ENCODE data around the gene FIP1L1. TPM values are rescaled to one million over a fixed set of nuclear protein-coding genes. Genes with fewer than 3 reads are reported as not detected.

The FIP1L1 gene
- total and polyA plus RNA-seq, 2 donors (not counting 3 experiments of a cell fraction or from before 2014, with no cell fraction given), result 18.9 to 51.9 TPM

DNA sequence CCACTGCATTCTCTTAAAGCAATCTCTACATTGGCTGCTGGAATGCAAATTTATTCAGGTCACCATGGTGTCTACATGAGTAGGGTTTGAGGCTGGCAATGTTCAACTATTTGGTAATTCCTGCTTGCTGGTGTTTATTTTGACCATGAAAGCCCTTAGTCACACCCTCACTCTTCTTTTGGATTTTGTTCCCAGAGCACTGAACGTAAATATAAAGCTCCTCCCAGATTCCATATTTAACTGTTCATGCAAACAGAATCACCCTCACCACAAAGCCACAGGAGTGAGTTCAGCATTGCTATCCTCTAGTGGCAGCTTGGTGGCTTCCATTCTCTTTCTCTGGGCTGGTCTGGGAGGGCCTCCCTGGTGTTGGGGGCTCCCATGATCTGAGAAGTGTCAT, 131.0 kb downstream of the FIP1L1 start:
- no peaks in the 10 kb centered on the region for H3K79me2 ChIP-seq (ENCODE audit: control insufficient read depth, insufficient read depth, low read length)
- dilution Hi-C loops (cut with MboI; ENCODE audit: extremely low pct_ligation_motif_present, low sequenced_read_pairs) (no loop called here), intact Hi-C loops (cut with micrococcal nuclease) (no loop called here)
- H3K4me3 ChIP-seq (replicated peaks in 1 of 3; ENCODE audit: insufficient read depth in 1 of 3, low read depth in 1 of 3, low read length in 3 of 3), result no peak overlapping the region
- no peaks in the 10 kb centered on the region for H3K36me3 ChIP-seq (ENCODE audit: control insufficient read depth in 2 of 2, extremely low read depth in 1 of 2, insufficient read depth in 2 of 2, low read length in 2 of 2)
- H2AFZ ChIP-seq (ENCODE audit: low read depth, low read length), result no peak overlapping the region
- H3K9ac ChIP-seq (replicated peaks; ENCODE audit: extremely low read depth, insufficient read depth, low read length), result no peak overlapping the region
- no peaks in the 10 kb centered on the region for H3K9me3 ChIP-seq (replicated peaks; ENCODE audit: control insufficient read depth, insufficient read depth, low read length)
- ChIA-PET POLR2A (no interaction called here), CTCF (interaction anchor here (1.4 kb wide), 1 partner anchor 726 kb away, joined by 3 read pairs; no protein-coding TSS in a partner anchor)
- DNase-seq (ENCODE audit: low read depth, low spot score), result no peak
- no peaks in the 10 kb centered on the region for H3K4me1 ChIP-seq (ENCODE audit: control insufficient read depth, extremely low read depth, insufficient read depth, low read length)
- no peak for TF ChIP-seq GATA2 (IDR thresholded peaks at IDR 0.05; ENCODE audit: insufficient read depth, insufficient read length, low read depth, low read length)
- TF ChIP-seq EZH2 (IDR thresholded peaks at IDR 0.05; ENCODE audit: borderline replicate concordance, low read depth, low read length, severe bottlenecking), result no peak
- TF ChIP-seq POLR2AphosphoS5 (IDR thresholded peaks at IDR 0.05; ENCODE audit: insufficient read depth, low read depth, low read length), result no peak
- TF ChIP-seq FOS (IDR thresholded peaks at IDR 0.05; ENCODE audit: borderline replicate concordance, insufficient read depth, low read length), result no peak
- TF ChIP-seq JUN (IDR thresholded peaks at IDR 0.05; ENCODE audit: borderline replicate concordance, insufficient read depth, insufficient read length, low read depth), result no peak
- TF ChIP-seq MYC (IDR thresholded peaks at IDR 0.05; ENCODE audit: low read depth, low read length), result no peak
- TF ChIP-seq POLR2A (IDR thresholded peaks at IDR 0.05; ENCODE audit: low read depth, low read length), result no peak
- TF ChIP-seq, protein P1, sequence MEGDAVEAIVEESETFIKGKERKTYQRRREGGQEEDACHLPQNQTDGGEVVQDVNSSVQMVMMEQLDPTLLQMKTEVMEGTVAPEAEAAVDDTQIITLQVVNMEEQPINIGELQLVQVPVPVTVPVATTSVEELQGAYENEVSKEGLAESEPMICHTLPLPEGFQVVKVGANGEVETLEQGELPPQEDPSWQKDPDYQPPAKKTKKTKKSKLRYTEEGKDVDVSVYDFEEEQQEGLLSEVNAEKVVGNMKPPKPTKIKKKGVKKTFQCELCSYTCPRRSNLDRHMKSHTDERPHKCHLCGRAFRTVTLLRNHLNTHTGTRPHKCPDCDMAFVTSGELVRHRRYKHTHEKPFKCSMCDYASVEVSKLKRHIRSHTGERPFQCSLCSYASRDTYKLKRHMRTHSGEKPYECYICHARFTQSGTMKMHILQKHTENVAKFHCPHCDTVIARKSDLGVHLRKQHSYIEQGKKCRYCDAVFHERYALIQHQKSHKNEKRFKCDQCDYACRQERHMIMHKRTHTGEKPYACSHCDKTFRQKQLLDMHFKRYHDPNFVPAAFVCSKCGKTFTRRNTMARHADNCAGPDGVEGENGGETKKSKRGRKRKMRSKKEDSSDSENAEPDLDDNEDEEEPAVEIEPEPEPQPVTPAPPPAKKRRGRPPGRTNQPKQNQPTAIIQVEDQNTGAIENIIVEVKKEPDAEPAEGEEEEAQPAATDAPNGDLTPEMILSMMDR (IDR thresholded peaks at IDR 0.05; ENCODE audit: extremely low read depth in 1 of 2, insufficient read depth in 1 of 2, low read depth in 1 of 2, low read length in 2 of 2), result no peak
- TF ChIP-seq, protein P2, sequence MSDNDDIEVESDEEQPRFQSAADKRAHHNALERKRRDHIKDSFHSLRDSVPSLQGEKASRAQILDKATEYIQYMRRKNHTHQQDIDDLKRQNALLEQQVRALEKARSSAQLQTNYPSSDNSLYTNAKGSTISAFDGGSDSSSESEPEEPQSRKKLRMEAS (IDR thresholded peaks at IDR 0.05; ENCODE audit: insufficient read depth, insufficient read length), result no peak
- H3K27ac ChIP-seq (ENCODE audit: insufficient read depth, low read depth, low read length), result no peak overlapping the region
- peaks cover 10 to 13% of the 10 kb centered on the region in 2 experiments for H3K27me3 ChIP-seq (ENCODE audit: control insufficient read depth in 2 of 2, insufficient read depth in 2 of 2, low read length in 2 of 2)
- FAIRE-seq, result no peak
- no peaks in the 10 kb centered on the region for H4K20me1 ChIP-seq (replicated peaks; ENCODE audit: control insufficient read depth, extremely low read depth, insufficient read depth, low read length)
- no TSS peak for BruUV-seq (replicated peaks)
- no peaks in the 10 kb centered on the region for H3K9me1 ChIP-seq (replicated peaks; ENCODE audit: control insufficient read depth, extremely low read depth, insufficient read depth, low read length)
- H3K4me2 ChIP-seq (ENCODE audit: insufficient read depth, low read length), result no peak overlapping the region

All from endothelial cell of umbilical vein (primary cell).